RWPE1 (cell line): Measurements from ENCODE around the gene PTPRN2.

Experiments used
- CTCF ChIA-PET: fragments of 350-600 bp; sonication (Branson Sonifier 250); formaldehyde crosslinking; extraction: SDS; loops from one replicate; lab custom pipeline; 2021; lab: Yijun Ruan, JAX
- POLR2A ChIA-PET: fragments of 400-600 bp; formaldehyde crosslinking; extraction: SDS; loops from one replicate; lab custom pipeline; 2020; ENCODE audit warnings: antibody characterized with exemption; ENCODE audit not compliant: low non-redundant PET; lab: Yijun Ruan, JAX
- DNase-seq: peaks from one replicate; pipeline ENCODE4 v3.0.0; 2012; ENCODE audit warnings: low spot score
- H3K27ac ChIP-seq: fragments of 450-650 bp; 2 replicates; pipeline ENCODE4 v1.5.1; 2017
- TF ChIP-seq, protein P1 (sequence below): fragments of 450-650 bp; conservative IDR thresholded peaks from 2 replicates; pipeline ENCODE4 v1.5.1; 2017; ENCODE audit warnings: low read depth, mild to moderate bottlenecking

Gene PTPRN2

DNA sequence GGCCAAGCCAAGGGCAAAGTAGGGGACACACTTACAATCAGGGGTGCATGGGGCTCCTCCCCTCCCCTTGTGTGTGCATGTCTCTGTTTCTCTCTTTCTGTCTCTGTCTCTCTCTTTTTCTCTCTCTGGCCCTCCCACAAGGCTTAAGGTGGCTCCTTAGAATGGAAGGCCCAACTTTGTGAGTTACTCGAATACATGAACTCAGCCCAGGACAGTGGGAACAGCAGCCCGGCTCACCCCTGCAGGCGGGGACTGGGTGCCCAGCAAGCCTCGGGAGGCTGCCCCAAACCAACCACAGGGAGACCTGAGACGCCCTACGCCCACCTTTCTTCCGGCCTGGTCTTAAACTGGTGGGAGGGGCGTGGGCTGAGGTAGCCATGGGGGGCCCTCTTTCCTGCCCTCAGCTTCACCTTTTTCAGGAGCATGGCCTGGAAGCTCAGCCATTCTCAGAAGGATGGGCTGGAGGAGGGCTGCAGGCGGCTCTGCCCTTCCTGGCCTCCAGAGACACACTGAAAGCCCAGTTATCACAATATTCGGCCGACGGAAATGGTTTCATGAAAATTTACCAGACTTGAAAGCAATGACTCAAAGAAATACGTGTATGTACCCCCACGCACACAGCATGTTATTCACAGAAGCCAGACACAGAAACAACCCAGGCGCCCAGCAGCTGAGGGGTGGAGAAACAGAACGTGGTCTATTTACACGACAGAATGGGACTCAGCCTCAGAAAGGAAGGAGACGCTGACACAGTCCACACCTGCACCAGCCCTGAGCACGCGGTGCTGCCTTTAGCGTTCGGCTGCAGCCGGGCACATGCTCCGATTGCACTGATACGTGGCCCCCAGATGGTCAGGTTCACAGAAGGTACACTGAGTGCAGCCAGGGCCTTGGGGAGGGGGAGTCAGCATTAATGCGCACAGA is 229.5 kb downstream of the PTPRN2 start:
- ChIA-PET POLR2A (no interaction called here), CTCF (no interaction called here)
- DNase-seq = no peak
- H3K27ac ChIP-seq = no peak overlapping the region
- TF ChIP-seq, protein P1, sequence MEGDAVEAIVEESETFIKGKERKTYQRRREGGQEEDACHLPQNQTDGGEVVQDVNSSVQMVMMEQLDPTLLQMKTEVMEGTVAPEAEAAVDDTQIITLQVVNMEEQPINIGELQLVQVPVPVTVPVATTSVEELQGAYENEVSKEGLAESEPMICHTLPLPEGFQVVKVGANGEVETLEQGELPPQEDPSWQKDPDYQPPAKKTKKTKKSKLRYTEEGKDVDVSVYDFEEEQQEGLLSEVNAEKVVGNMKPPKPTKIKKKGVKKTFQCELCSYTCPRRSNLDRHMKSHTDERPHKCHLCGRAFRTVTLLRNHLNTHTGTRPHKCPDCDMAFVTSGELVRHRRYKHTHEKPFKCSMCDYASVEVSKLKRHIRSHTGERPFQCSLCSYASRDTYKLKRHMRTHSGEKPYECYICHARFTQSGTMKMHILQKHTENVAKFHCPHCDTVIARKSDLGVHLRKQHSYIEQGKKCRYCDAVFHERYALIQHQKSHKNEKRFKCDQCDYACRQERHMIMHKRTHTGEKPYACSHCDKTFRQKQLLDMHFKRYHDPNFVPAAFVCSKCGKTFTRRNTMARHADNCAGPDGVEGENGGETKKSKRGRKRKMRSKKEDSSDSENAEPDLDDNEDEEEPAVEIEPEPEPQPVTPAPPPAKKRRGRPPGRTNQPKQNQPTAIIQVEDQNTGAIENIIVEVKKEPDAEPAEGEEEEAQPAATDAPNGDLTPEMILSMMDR = no peak

DNA sequence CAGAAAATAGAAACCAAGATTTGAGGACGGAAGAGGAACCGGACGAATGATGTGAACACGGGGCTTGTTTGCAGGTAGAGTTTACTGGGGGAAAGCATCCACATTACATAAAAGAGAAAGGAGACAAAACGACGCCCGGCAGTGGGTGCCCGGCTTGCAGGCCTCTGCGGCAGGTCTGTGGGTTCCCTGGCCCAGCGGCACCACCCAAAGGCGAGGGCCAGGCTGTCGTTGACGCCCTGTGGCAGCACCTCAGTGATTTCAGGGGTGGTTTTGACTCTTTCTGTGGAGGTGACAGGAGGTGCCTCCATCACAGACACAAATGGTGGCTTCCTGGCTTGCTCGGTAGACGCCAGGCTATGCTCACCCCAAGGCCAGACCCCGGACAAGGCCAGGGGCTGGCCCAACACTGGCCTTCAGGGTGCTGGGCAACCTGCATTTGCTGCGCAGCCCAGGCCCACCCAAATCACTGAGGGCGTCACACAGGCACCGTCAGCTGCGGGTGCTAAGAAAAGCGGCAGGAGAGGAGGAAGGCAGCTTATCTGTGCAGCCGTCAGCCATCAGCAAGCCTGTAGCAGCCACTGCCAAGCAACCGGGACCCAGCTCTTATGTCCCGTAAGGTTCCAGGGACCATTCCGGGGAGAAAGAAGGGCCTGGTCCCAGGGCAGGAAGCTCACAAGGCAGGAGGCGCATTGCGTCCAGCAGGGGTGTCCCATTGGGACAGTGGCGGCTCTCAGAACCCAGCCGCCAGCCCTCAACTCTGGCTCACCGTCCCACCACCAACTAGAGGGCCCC is 230.3 kb downstream of the PTPRN2 start:
- ChIA-PET POLR2A (no interaction called here), CTCF (no interaction called here)
- no peak for DNase-seq
- no peak overlapping the region for H3K27ac ChIP-seq
- TF ChIP-seq, protein P1 = no peak

DNA sequence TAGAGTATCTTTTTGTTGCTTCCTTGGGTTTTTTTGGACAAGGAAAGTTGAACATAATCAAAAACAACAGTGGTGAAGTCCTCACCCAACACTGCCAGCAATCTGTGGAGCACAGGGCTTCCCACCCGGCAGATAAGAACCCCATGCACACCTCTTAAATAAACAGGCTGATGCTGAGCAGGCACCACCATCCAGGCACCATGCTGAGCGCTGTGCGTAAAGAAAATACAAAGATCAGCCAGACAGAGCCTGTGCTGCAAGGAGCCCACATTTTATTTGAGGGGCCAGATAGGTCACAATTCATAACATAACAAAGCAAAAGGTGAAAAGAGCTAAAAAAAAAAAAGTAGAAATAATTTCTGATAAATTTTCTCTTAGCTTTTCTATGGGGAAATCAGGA is 231.2 kb downstream of the PTPRN2 start:
- TF ChIP-seq, protein P1 = no peak
- ChIA-PET CTCF (no interaction called here), POLR2A (no interaction called here)
- H3K27ac ChIP-seq = no peak overlapping the region
- DNase-seq = no peak

DNA sequence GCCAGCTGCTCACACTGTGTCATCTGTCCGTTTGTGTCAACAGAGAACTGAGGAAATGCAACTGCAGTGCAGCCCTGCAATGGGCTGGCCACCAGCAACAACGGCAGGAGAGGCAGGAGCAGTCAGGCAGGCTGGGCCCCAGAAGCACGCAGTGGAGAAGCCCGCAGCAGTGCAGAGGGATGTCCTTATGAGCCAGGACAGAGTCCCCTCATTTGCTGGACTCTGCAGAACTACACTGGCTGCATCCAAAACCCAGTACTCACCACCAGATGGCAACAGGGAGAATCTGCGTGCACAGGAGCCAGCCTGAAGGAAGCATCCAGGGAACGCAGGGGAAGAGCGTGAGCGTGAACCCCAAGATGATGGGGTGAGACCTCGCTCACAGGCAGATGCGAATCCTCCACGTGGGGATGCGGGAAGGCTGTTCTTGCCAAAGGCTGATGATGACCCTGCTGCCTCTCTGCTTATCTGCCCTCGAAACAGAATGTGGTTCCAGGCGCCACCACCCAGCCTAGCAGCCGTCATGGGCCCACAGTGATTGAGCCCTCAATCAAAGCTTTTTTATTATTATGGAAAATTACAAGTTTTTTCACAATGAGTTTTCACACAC is 232.1 kb downstream of the PTPRN2 start:
- ChIA-PET POLR2A (no interaction called here), CTCF (no interaction called here)
- TF ChIP-seq, protein P1 = 0 out of 2 replicates have a peak, but pooled peaks have one; percentile 9
- no peak for DNase-seq
- H3K27ac ChIP-seq = no peak overlapping the region

DNA sequence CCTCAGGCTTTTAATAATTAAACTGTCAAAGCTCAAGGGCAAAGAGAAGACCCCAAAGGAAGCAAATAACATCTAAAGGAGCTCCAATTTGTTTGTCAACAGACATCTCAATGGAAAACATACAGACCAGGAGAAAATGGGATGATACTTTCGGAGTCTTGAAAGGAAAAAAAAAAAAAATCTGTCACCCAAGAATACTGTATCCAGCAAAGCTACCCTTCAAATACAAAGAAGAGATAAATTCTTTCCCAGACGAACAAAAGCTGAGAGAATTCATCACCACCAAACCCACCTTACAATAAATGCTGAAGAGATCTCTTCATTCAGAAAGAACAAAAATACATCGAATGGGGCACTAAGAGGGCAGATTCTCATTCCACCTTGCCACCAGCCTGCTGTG is 232.8 kb downstream of the PTPRN2 start:
- no peak for DNase-seq
- POLR2A ChIA-PET = no interaction called here
- H3K27ac ChIP-seq = no peak overlapping the region
- CTCF ChIA-PET = interaction anchor here (0.6 to 1.4 kb wide), 3 partner anchors 10 to 143 kb away, joined by 3 to 5 read pairs (median 3); no protein-coding TSS in a partner anchor
- TF ChIP-seq, protein P1 = no peak
